GM12874 (cell line): Measurements from ENCODE around the gene EPB41L2.

Experiments
- CTCF ChIP-seq: IDR thresholded peaks from 2 replicates; pipeline ENCODE4 v1.5.1; 2011; ENCODE audit warnings: low read depth, mild to moderate bottlenecking, control low read depth, low read length, moderate library complexity; ENCODE audit not compliant: insufficient read depth

Gene EPB41L2

GRCh38 chr6:131039345-131039680 lies 23.7 kb downstream of the EPB41L2 start:
- TF ChIP-seq CTCF, result no peak

- no peak for TF ChIP-seq CTCF
These were observed 24.3 kb downstream of the EPB41L2 start for GRCh38 chr6:131038597-131039344.

GRCh38 chr6:131037194-131037897 lies 25.7 kb downstream of the EPB41L2 start:
- TF ChIP-seq CTCF, result no peak

- no peak for TF ChIP-seq CTCF
These were observed 26.4 kb downstream of the EPB41L2 start for GRCh38 chr6:131036601-131037000.

GRCh38 chr6:131036143-131036542 lies 26.9 kb downstream of the EPB41L2 start:
- no peak for TF ChIP-seq CTCF

GRCh38 chr6:131035582-131035981 lies 27.5 kb downstream of the EPB41L2 start:
- no peak for TF ChIP-seq CTCF

- no peak for TF ChIP-seq CTCF
These were observed 29.4 kb downstream of the EPB41L2 start for GRCh38 chr6:131033631-131034030.
